Panc1 (cell line): Measurements from ENCODE around the gene SCGB1A1.

ENCODE experiments used
- CTCF ChIP-seq: fragments of 450-650 bp; IDR thresholded peaks from 2 replicates; pipeline ENCODE4 v1.5.1; 2017; ENCODE audit warnings: mild to moderate bottlenecking
- REST ChIP-seq, 2 experiments: IDR thresholded peaks; 2 replicates each; pipeline ENCODE4 v1.6.1; 2011 to 2012; ENCODE audit warnings: low read depth in 2 of 2, control low read depth in 1 of 2, low read length in 1 of 2, mild to moderate bottlenecking in 1 of 2, moderate library complexity in 1 of 2; ENCODE audit not compliant: insufficient read depth in 1 of 2
- TCF7L2 ChIP-seq: IDR thresholded peaks from 2 replicates; pipeline ENCODE4 v1.6.1; 2011; ENCODE audit warnings: mild to moderate bottlenecking, low read depth, low read length, inconsistent platforms

DNA sequence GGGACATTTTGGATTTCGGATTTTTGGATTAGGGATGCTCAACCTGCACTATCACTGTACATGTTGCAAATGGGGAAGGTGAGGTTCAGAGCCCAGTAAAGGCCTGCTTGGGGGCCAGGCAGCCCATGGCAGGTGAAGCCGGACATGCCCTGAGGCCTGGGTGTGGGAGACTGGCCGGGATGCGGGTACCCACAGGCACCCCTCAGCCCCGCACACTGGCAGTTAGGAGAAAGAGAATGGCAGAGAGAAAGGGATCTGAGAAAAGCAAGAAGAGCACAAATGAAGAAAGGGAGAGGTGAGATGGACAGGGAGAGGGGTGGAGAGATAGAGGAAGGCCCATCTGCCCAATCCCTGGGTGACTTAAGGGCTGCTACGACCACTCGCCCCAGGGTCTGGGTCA is 52.8 kb downstream of the SCGB1A1 start:
- no peak for TF ChIP-seq CTCF
- no peak for TF ChIP-seq TCF7L2
- no peak for TF ChIP-seq REST (IDR thresholded peaks at IDR 0.05; ENCODE audit: insufficient read depth in 1 of 2, low read depth in 2 of 2, low read length in 1 of 2)
